HG02763 (cell line): ENCODE measurements around the gene SNCG.
"Not testable (repeated sequence)": the region's sequence is repeated elsewhere in the genome, so short reads cannot be mapped to it uniquely, and the experiment has no call there.

Source experiments
- ATAC-seq: cut with Tn5 transposase; IDR thresholded peaks from one replicate; pipeline ENCODE4 v1.9.1; 2021; ENCODE audit warnings: mild to moderate bottlenecking, moderate library complexity; ENCODE audit not compliant: unreplicated experiment

Gene SNCG

DNA sequence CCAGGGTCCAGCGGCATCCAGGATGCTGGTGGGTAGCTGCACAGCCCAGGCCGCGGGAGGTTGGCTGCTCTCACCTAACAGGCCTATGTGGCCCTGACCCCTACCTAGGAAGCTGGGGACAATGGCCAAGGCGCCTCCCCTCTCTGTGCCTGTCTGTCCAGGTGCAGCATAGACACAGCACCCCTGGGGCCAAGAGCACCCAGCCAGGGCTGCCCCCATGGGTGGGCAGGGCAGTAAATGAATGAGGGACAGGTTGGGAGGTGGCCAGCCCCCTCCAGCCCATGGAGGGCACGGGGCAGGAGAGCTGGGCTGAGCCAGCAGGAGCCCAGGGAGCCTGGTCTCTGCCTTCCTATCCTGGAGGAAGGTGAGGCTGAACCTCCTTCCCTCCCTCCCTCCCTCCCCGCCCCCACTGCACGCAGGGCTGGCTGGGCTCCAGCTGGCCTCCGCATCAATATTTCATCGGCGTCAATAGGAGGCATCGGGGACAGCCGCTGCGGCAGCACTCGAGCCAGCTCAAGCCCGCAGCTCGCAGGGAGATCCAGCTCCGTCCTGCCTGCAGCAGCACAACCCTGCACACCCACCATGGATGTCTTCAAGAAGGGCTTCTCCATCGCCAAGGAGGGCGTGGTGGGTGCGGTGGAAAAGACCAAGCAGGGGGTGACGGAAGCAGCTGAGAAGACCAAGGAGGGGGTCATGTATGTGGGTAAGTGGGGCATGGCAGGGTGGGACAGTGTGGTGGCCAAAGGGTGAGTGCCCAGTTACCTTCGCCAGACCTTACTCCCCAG, at the start of gene SNCG:
TSS of gene SNCG (plus strand) at position 484 of the 785 bp plus-strand sequence. CDS start at position 583, 99 bp downstream.
- ATAC-seq: no peak

DNA sequence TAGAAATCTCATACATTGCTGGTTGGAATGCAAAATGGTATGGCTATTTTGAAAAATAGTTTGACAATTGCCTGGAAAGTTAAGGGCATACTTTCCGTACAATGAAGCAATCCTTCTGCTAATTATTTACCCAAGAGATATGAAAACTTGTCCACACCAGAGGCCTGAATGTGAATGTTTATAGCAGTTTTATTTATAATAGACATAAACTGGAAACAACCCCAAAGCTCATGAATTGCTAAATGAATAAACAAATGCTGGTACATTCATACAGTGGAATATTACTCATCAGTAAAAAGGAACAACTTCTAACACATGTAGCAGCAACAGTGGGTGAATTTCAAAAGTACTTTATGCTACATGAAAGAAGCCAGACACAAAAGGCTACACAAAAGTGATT, 43.7 kb upstream of the SNCG start:
- no peak for ATAC-seq

DNA sequence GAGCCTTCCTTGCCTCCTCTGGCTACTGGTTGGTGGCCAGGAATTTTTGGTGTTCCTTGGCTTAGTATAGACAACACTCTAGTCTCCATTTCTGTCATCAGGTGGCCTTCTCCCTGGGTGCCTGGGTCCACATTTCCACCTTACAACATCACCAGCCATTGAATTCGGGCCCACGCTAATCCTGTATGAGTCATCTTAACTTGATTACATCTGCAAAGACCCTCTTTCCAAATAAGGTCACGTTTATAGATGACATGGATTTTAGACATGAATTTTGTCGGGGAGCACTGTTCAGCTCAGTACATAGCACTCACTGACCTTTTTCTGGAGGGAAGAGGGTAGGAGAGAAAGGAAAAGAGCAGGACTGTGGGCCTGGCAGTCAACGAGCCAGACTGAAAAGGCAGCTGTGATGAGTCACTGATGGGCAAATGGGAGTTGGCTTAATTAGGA, 40.4 kb upstream of the SNCG start:
- ATAC-seq: no peak

DNA sequence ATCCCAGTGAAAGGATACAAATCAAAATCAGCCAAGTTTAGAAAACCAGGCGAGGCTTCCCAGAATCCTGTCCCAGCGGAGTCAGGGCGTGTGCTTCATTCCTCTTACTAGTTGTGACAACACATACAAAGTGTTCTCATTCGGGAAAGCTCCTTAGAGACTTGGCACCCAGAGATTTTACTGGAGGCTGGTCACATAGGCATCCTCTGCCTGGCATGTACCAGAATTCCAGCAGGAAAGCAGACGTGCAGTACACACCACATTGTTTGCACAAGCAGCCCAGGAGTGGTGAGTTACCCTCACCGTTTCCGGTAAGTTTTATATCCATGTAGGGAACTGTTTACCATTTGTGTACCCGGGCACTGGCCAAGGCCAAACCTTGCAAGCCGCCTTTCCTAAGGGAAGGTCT, 35.8 kb upstream of the SNCG start:
- no peak for ATAC-seq

DNA sequence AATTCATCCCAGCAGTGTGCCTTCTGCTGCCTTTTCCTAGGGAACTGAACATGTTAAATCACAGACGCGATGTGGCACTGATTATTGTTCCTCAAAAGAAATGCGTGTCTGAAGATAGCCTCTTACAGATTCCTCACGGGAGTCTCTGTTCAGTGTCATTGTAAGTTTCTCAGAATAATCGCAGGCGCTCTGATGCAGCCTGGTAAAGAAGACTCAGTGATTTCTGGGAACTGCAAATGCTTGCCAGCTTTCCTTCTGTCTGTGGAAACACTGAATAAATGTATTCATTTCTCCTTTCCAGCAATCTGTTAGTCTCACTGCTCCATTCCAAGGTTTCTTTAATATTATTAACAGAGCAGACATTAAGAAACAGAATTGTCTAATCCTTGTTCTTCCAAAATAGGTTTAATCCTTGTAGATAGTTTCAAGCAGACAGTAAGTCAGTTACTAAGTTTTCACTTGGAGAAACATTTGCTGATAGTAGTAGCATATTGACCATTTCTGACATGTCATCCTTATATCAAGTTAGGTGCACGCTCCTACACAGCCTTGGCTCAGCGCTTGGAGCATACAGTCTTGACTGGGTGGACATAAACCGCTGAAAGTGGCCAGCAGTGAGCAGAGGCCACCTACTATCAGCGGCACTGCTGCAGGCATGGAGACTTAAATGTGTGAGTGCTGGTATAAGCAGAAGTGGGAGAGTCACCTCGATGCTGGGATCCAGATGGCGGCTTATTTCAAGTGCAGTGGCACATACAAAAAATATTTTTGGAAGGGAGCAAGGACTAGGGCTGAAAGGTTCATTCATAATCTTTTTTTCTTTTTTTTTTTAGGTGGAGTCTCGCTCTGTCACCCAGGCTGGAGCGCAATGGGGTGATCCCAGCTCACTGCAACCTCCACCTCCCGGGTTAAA, 28.7 kb upstream of the SNCG start:
- no peak for ATAC-seq

- no peak for ATAC-seq
Measured at GRCh38 chr10:86931872-86932271, 26.5 kb upstream of the SNCG start.

- no peak for ATAC-seq
Measured at GRCh38 chr10:86932674-86933073, 25.7 kb upstream of the SNCG start.

- not testable (repeated sequence) for ATAC-seq
Measured at GRCh38 chr10:86934162-86934711, 24.2 kb upstream of the SNCG start.

GRCh38 chr10:86936661-86937501, 21.5 kb upstream of the SNCG start:
- ATAC-seq: no peak

DNA sequence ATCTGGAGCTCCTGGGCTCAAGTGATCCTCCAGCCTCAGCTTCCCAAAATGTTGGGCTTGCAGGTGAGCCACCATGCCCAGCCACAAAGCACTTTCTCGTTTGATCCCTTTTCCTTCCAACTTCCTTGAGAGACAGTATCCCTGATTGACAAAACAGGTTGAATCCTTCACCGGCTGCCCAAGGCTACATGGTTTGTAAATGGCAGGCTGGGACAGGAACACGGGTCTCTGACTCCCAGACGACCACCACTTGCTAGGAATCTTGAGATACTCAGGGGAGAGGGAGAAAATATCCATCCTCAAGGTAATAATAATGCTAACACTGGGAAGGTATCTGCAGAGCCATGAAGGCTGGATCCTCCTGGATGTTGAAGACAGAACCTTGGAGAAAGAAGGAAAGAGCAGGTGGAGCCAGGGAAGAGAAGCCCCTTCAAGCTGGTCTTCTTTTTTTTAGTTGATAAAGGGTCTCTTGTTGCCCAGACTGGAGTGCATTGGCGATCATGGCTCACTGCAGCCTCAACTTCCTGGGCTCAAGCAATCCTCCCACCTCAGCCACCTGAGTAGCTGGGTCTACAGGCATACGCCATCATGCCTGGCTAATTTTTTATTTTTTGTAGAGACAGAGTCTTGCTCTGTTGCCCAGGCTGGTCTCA, 20.8 kb upstream of the SNCG start:
- ATAC-seq: no peak

GRCh38 chr10:86938260-86938659, 20.1 kb upstream of the SNCG start:
- ATAC-seq: no peak

DNA sequence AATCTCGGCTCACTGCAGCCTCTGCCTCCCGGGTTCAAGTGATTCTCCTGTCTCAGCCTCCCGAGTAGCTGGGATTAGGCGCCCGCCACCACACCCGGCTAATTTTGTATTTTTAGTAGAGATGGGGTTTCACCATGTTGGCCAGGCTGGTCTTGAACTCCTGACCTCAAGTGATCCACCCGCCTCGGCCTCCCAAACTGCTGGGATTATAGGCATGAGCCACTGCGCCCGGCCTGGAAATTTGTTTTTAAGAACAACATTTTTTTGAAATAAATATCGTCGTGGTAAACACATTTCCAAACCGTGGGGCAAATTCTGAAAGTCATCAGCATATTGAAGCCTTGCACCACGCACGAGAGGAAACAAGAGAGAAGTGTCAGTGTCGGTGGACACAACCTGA, 18.3 kb upstream of the SNCG start:
- not testable (repeated sequence) for ATAC-seq

DNA sequence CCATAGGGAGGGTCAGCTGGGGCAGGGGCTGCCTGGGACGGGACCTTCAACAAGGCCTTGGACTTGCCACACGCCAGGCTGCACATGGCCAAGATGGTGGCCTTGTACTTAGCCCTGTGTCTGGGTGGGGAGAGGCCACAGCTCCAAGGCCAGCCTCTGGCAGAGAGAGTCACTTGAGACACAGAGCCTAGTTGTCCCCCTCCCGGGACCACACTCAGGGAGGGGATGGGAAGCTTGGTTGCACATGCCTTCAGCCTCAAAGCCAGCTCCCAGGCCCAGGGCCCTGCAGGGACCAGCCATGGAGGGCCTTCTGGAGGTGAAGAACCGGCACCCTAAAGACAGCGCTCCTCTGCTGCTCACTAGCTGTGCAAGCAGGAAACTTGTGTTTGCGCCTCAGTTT, 17.7 kb upstream of the SNCG start:
- no peak for ATAC-seq

DNA sequence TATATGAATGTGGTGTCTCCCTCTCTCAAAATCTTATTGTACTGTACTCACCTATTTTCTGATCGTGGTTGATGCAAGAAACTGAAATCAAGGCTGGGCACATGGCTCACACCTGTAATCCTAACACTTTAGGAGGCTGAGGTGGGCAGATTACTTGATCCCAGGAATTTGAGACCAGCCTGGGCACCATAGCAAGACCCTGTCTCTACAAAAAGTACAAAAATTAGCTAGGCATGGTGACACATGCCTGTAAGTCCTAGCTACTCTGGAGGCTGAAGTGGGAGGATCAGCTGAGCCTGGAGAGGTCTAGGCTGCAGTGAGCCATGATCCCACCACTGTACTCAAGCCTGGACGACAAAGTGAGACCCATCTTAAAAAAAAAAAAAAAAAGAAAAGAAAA, 17.0 kb upstream of the SNCG start:
- no peak for ATAC-seq

DNA sequence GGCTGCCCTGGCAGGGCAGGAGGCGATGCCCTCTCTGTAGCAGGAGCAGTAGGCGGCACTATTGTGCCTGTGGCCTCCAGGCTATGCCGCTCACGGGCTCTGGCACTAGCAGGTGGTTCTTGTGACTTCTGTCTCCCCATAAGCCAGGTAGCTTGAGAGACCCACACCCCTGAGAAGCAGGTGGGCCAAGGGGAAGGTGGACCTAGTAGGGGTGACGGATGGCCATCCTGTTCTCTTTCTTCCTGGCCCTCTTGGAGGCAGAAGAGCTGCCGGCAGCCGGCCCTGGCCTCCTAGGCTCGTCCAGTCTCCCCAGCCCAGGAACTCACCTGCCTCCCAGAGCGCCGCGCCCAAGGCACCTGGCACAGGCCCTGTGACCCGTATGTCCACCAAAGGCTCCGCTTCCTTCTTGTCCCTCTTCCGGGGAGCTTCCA, 16.4 kb upstream of the SNCG start:
- no peak for ATAC-seq

DNA sequence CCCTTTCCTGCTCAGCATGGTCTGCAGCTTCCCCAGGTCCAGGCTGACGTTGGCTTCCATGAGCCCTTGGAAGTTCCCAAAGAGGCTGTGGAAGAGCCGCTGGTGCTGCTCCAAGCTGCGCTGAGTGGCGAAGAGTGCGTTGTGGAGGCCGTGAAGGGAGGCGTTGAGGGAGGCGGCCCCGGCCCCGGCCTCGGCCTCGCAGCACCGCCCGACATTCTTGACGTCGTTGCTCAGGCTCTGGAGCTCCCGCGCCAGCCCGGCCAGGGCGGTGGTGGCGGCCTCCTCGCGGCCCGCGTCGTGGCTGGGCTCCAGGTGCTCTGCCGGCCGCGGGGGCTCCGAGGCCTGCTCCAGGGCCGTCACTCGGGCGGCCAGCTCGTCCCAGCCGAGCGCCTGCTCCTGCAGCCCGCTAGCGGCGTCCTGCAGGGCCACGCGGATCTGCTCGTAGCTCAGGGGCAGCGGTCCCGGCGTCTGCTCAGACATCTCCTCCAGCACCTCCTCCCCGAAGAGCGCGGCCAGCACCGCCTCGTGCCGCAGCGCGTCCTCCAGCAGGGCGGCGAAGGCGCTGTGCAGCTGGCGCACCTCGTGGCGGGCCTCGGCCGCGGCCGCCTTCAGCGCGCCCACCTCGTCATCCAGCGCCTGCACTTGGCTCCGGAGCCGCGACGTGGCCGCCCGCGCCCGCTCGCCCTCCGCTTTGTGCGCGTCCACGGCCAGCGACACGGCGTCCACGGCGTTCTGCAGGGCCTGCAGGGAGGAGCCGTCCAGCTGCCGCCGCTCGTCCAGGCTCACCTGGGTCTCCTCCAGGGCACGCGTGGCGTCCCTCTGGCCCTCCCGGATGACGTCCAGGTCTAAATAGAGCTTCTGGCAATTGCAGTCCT, 15.7 kb upstream of the SNCG start:
- ATAC-seq: no peak

GRCh38 chr10:86943316-86944030, 14.9 kb upstream of the SNCG start:
- no peak for ATAC-seq

- ATAC-seq: no peak
Measured at GRCh38 chr10:86944031-86944419, 14.4 kb upstream of the SNCG start.

GRCh38 chr10:86944471-86944870, 13.9 kb upstream of the SNCG start:
- ATAC-seq: no peak
